ENCODE measurements around the gene SYT7. TPM values are rescaled to one million over a fixed set of nuclear protein-coding genes. Genes with fewer than 3 reads are reported as not detected.

The SYT7 gene
- total and polyA plus RNA-seq, 8 donors: 2.1 to 8.4 (median 6.8) TPM

- no peak for TF ChIP-seq CTCF (IDR thresholded peaks at IDR 0.05)
Measured at GRCh38 chr11:61534025-61534932, 46.6 kb downstream of the SYT7 start.

GRCh38 chr11:61533401-61533800 lies 47.5 kb downstream of the SYT7 start:
- ATAC-seq: peak; percentile 68
- no peaks in the 10 kb centered on the region for H3K36me3 ChIP-seq
- intact Hi-C loops (cut with DNase I): no loop called here

More at GRCh38 chr11:61534025-61534932, 46.6 kb downstream of the SYT7 start:
- H3K9me3 ChIP-seq: no peaks in the 10 kb centered on the region
- H3K4me1 ChIP-seq: no peaks in the 10 kb centered on the region
- DNase-seq: no peak
- no peaks in the 10 kb centered on the region for H3K36me3 ChIP-seq
- no peak for ATAC-seq
- no peaks in the 10 kb centered on the region for H3K27me3 ChIP-seq
- H3K27ac ChIP-seq: no peak overlapping the region
- H3K4me3 ChIP-seq: no peak overlapping the region
- intact Hi-C loops (cut with DNase I): no loop called here

GRCh38 chr11:61533039-61533375 lies 47.9 kb downstream of the SYT7 start:
- no peak overlapping the region for H3K27ac ChIP-seq
- H3K9me3 ChIP-seq: no peaks in the 10 kb centered on the region
- no peaks in the 10 kb centered on the region for H3K4me1 ChIP-seq
- DNase-seq: no peak
- intact Hi-C loops (cut with DNase I): no loop called here
- no peaks in the 10 kb centered on the region for H3K27me3 ChIP-seq
- H3K4me3 ChIP-seq: no peak overlapping the region
- ATAC-seq: no peak
- TF ChIP-seq CTCF (IDR thresholded peaks at IDR 0.05): no peak
- no peaks in the 10 kb centered on the region for H3K36me3 ChIP-seq

More at GRCh38 chr11:61533401-61533800, 47.5 kb downstream of the SYT7 start:
- Histone ChIP-seq H3K27me3 (no peaks in the 10 kb centered on the region), H3K4me1 (no peaks in the 10 kb centered on the region), H3K27ac (no peak overlapping the region), H3K4me3 (no peak overlapping the region), H3K9me3 (no peaks in the 10 kb centered on the region)
- TF ChIP-seq CTCF (IDR thresholded peaks at IDR 0.05): no peak
- DNase-seq: peak in 2 of 4 donors; percentile 19 to 62

GRCh38 chr11:61532134-61533038 lies 48.5 kb downstream of the SYT7 start:
- Histone ChIP-seq H3K9me3 (no peaks in the 10 kb centered on the region), H3K27ac (no peak overlapping the region), H3K4me1 (no peaks in the 10 kb centered on the region), H3K27me3 (no peaks in the 10 kb centered on the region), H3K36me3 (no peaks in the 10 kb centered on the region), H3K4me3 (no peak overlapping the region)
- peak; percentile 56 to 67 for TF ChIP-seq CTCF (IDR thresholded peaks at IDR 0.05)
- intact Hi-C loops (cut with DNase I): no loop called here
- ATAC-seq (peak; percentile 65), DNase-seq (no peak)

GRCh38 chr11:61531044-61531443 lies 49.8 kb downstream of the SYT7 start:
- Histone ChIP-seq H3K4me3 (no peak overlapping the region), H3K4me1 (no peaks in the 10 kb centered on the region), H3K27ac (no peak overlapping the region), H3K9me3 (no peaks in the 10 kb centered on the region), H3K27me3 (no peaks in the 10 kb centered on the region), H3K36me3 (no peaks in the 10 kb centered on the region)
- ATAC-seq (no peak), DNase-seq (no peak)
- no peak for TF ChIP-seq CTCF (IDR thresholded peaks at IDR 0.05)
- intact Hi-C loops (cut with DNase I): no loop called here

All from left lung (tissue), 10 donors.